Measurements from ENCODE around the gene GLP2R.

The GLP2R gene

DNA sequence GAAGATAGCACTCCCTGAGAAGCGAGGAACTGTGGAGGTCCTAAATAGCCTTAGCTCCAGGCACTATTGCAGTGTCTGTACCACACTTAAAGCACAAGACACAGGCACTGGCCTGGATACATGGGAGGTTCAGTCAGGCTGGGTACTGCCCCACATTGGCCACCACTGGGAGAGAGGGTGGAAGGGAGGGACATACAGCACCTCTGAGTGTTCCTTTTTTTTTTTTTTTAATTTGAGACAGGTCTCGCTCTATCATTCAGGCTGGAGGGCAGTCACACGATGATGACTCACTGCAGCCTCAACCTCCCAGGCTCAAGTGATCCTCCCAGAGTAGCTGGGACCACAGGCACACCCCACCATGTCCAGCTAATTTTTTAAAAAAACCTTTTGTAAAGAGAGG, 5.3 kb upstream of the GLP2R start:
- no peak overlapping the region for H3K4me3 ChIP-seq (ENCODE audit: low read depth, low read length)
- TF ChIP-seq, protein P1, sequence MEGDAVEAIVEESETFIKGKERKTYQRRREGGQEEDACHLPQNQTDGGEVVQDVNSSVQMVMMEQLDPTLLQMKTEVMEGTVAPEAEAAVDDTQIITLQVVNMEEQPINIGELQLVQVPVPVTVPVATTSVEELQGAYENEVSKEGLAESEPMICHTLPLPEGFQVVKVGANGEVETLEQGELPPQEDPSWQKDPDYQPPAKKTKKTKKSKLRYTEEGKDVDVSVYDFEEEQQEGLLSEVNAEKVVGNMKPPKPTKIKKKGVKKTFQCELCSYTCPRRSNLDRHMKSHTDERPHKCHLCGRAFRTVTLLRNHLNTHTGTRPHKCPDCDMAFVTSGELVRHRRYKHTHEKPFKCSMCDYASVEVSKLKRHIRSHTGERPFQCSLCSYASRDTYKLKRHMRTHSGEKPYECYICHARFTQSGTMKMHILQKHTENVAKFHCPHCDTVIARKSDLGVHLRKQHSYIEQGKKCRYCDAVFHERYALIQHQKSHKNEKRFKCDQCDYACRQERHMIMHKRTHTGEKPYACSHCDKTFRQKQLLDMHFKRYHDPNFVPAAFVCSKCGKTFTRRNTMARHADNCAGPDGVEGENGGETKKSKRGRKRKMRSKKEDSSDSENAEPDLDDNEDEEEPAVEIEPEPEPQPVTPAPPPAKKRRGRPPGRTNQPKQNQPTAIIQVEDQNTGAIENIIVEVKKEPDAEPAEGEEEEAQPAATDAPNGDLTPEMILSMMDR (IDR thresholded peaks at IDR 0.05; ENCODE audit: borderline replicate concordance, insufficient read depth, low read depth, low read length) = no peak

DNA sequence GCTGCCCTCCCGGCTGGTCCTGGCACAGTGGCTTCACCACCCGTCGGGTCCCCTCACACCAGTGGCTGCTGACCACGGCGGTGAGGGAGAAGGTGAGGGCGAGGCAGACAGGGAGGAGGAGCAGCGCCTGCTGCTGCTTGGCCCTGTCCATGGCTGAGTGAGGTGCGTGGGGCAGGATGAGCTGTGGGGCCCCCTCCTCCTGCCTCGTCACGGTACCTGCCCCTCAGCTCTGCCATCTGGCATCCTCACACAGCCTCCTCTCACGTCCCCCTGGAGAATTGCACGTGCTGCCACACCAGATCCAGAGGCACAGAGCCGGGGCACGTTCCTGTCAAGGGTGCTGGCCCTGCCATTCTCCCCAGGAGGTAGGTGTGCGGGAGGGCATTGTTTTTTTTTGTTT, 3.8 kb upstream of the GLP2R start, which contains the start of gene GSG1L2:
Gene GSG1L2 (minus strand): TSS at position 159 of the 400 bp plus-strand sequence. CDS start 8 bp downstream, at position 151.
- H3K4me3 ChIP-seq (ENCODE audit: low read depth, low read length) = no peak within 1 kb of the TSS
- TF ChIP-seq, protein P1 (IDR thresholded peaks at IDR 0.05; ENCODE audit: borderline replicate concordance, insufficient read depth, low read depth, low read length) = no peak

DNA sequence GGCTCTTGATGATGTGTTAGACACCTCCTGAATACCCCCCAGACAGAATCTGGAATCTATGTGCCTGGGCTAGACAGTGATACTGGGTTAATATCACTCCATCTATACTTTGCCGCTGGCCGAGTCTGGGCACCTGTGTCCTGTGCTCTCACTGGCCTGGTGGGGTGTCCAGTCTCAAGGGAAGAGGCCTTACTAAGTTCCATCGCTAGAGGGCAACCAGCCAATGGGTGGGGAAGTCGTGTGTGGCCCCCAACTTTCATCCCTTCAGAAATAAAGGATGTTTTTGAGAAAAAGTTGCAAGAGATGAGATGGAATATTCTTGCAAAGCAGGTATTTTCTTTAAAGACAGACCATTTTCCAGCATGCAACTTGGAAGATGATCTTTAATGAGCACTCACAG, 1.6 kb upstream of the GLP2R start:
- TF ChIP-seq, protein P1 (IDR thresholded peaks at IDR 0.05; ENCODE audit: borderline replicate concordance, insufficient read depth, low read depth, low read length) = no peak
- no peak overlapping the region for H3K4me3 ChIP-seq (ENCODE audit: low read depth, low read length)

DNA sequence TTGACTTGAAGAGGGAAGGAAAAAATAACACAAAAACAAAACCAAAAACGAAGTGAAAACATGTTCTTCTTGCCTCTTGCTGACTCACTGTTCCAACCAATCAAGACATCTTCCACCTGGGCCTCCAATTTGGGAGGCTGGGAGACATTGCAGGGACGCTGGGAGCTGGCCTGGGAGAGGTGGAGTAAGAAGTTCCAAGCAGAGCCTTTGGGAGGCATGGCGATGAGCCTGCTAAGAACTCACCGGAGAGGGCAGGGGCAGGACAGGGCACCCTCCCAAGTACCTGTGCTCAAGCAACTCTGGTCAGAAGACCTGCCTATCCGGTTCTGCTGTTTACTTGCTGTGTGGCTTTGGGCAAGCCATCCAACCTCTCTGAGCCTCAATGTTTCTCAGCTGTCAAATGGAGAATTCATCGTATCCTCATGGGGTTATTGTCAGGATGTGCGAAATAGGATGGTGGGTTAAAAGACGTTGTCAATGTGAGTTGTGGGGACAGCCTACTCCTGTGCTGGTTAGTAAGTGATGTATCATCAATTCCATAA, 856 bp upstream of the GLP2R start:
- TF ChIP-seq, protein P1 (IDR thresholded peaks at IDR 0.05; ENCODE audit: borderline replicate concordance, insufficient read depth, low read depth, low read length) = no peak
- no peak overlapping the region for H3K4me3 ChIP-seq (ENCODE audit: low read depth, low read length)

DNA sequence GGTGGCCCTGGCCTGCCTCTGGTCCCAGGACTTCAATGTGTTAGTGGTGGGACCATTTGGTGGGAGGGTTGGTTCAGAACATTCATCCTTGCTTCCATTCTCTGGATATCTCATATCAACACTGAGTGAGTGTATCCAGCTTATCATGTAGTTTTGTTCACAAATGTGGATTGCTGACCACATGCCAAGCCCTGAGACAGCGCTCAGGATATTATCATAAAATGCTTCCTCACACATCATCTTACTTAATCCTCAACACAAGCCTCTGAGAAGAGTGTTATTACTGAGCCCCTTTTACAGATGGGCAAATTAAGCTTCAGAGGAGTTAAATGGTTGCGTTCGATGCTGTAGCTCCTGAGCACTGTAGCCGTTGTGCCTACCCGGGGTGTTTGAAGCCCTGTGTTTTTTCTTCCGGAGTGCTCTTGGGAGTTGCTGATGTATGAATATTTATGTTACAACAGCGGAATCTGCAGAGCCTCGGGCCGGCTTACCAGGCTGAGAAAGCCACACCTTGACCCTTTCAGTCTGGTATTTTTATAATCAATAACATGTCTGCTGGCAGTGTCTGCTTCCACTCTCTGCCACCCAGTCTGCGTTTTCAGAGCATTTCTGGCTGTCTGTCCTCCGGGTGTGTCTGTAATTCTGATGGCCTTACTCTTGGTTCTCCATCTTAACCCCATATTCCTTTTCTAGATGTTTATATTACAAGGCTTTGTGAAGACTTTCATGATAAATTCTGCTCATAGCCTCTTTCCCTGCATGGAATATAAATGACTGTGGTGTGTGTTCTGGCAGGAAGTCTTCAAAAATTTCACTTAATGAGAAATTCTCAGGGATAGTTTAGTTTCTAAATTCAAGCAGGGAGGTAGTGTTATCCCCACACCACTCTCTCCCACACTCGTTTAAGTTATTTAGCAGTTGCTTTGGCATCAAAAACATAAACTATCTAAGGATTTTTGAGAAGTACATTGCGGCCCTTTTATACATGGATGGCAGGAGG, 2.9 kb downstream of the GLP2R start:
- TF ChIP-seq, protein P1 (IDR thresholded peaks at IDR 0.05; ENCODE audit: borderline replicate concordance, insufficient read depth, low read depth, low read length) = no peak
- no peak overlapping the region for H3K4me3 ChIP-seq (ENCODE audit: low read depth, low read length)

DNA sequence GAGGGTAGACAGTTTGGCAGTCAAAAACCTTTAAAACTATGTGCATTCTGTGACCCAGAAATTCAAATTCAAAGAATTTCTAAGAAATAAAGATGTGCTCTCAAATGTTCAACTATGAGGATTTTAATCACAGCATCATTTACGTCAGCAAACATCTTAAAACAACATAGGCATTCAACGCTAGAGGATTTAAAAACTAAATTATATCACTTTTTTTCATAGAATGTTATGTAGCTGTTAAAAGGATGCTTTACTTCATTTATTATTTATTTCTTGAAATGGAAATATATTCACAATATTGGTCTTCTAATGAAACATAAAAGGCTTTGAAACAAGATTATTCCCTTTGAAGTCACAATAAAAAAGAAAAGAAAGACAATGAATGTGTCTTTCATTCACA, 3.6 kb downstream of the GLP2R start:
- H3K4me3 ChIP-seq (ENCODE audit: low read depth, low read length) = no peak overlapping the region
- TF ChIP-seq, protein P1 (IDR thresholded peaks at IDR 0.05; ENCODE audit: borderline replicate concordance, insufficient read depth, low read depth, low read length) = no peak

Data from GM12875 (cell line).